ENCODE results near the gene UPF1.
"Not testable (repeated sequence)": the region's sequence is repeated elsewhere in the genome, so short reads cannot be mapped to it uniquely, and the experiment has no call there.

Gene UPF1

GRCh38 chr19:18809149-18809868 is 22.4 kb upstream of the UPF1 start (continued):
- TF ChIP-seq TSHZ2 (CRISPR knock-in tag; IDR thresholded peaks at IDR 0.05) (no peak), ZFP30 (CRISPR knock-in tag; IDR thresholded peaks at IDR 0.05) (no peak), ISL1 (CRISPR knock-in tag; IDR thresholded peaks at IDR 0.05) (no peak)

- ATAC-seq, result not testable (repeated sequence)
Observed at GRCh38 chr19:18811638-18812037, 20.1 kb upstream of the UPF1 start.

- no peak for ATAC-seq
- no peak for TF ChIP-seq ZNF565 (CRISPR knock-in tag; conservative IDR thresholded peaks at IDR 0.05; ENCODE audit: low read depth)
- no peak for TF ChIP-seq ZFP3 (CRISPR knock-in tag; IDR thresholded peaks at IDR 0.05)
- TF ChIP-seq CREB5 (CRISPR knock-in tag; IDR thresholded peaks at IDR 0.05; ENCODE audit: low read depth), result no peak
- TF ChIP-seq BACH2 (CRISPR knock-in tag; IDR thresholded peaks at IDR 0.05; ENCODE audit: borderline replicate concordance), result no peak
- TF ChIP-seq ISL1 (CRISPR knock-in tag; IDR thresholded peaks at IDR 0.05), result no peak
- TF ChIP-seq PATZ1 (CRISPR knock-in tag; IDR thresholded peaks at IDR 0.05; ENCODE audit: borderline replicate concordance), result no peak
- no peak for TF ChIP-seq TOX (CRISPR knock-in tag; IDR thresholded peaks at IDR 0.05; ENCODE audit: borderline replicate concordance)
- no peak for TF ChIP-seq RARB (CRISPR knock-in tag; IDR thresholded peaks at IDR 0.05)
- no peak for TF ChIP-seq POU6F1 (CRISPR knock-in tag; IDR thresholded peaks at IDR 0.05; ENCODE audit: borderline replicate concordance, low read depth)
- TF ChIP-seq TCF4 (CRISPR knock-in tag; IDR thresholded peaks at IDR 0.05; ENCODE audit: borderline replicate concordance), result no peak
- TF ChIP-seq OSR1 (CRISPR knock-in tag; IDR thresholded peaks at IDR 0.05), result no peak
- no peak for TF ChIP-seq SNAI2 (CRISPR knock-in tag; IDR thresholded peaks at IDR 0.05)
- TF ChIP-seq ARNTL (CRISPR knock-in tag; IDR thresholded peaks at IDR 0.05; ENCODE audit: borderline replicate concordance, low read depth), result no peak
- TF ChIP-seq ZC3H10 (CRISPR knock-in tag; IDR thresholded peaks at IDR 0.05), result no peak
- no peak for TF ChIP-seq CSRNP3 (CRISPR knock-in tag; IDR thresholded peaks at IDR 0.05)
- TF ChIP-seq ZFP30 (CRISPR knock-in tag; IDR thresholded peaks at IDR 0.05), result no peak
- TF ChIP-seq ZNF70 (CRISPR knock-in tag; IDR thresholded peaks at IDR 0.05), result no peak
- no peak for TF ChIP-seq GLIS3 (CRISPR knock-in tag; IDR thresholded peaks at IDR 0.05)
Observed at GRCh38 chr19:18814063-18814462, 17.7 kb upstream of the UPF1 start.

- TF ChIP-seq CSRNP3 (CRISPR knock-in tag; IDR thresholded peaks at IDR 0.05) (no peak), PATZ1 (CRISPR knock-in tag; IDR thresholded peaks at IDR 0.05; ENCODE audit: borderline replicate concordance) (no peak), ESRRG (CRISPR knock-in tag; IDR thresholded peaks at IDR 0.05) (no peak), RARB (CRISPR knock-in tag; IDR thresholded peaks at IDR 0.05) (no peak), ZFP30 (CRISPR knock-in tag; IDR thresholded peaks at IDR 0.05) (no peak), CSDC2 (CRISPR knock-in tag; IDR thresholded peaks at IDR 0.05) (no peak), ISL1 (CRISPR knock-in tag; IDR thresholded peaks at IDR 0.05) (no peak), ZC3H10 (CRISPR knock-in tag; IDR thresholded peaks at IDR 0.05) (no peak), ZNF8 (CRISPR knock-in tag; IDR thresholded peaks at IDR 0.05) (no peak), GLIS3 (CRISPR knock-in tag; IDR thresholded peaks at IDR 0.05) (no peak), PPARA (CRISPR knock-in tag; IDR thresholded peaks at IDR 0.05; ENCODE audit: borderline replicate concordance) (no peak), ARNTL (CRISPR knock-in tag; IDR thresholded peaks at IDR 0.05; ENCODE audit: borderline replicate concordance, low read depth) (no peak), OSR1 (CRISPR knock-in tag; IDR thresholded peaks at IDR 0.05) (no peak), ZNF565 (CRISPR knock-in tag; conservative IDR thresholded peaks at IDR 0.05; ENCODE audit: low read depth) (no peak)
Observed at GRCh38 chr19:18815673-18816072, 16.1 kb upstream of the UPF1 start.

More at GRCh38 chr19:18815673-18816072, 16.1 kb upstream of the UPF1 start:
- ATAC-seq, result no peak

Data from SK-N-SH treated with all-trans-retinoic acid at 6 μM for 48 hours (cell line).